Measurements from ENCODE around the gene EGLN2. TPM values are rescaled to one million over a fixed set of nuclear protein-coding genes. Genes with fewer than 3 reads are reported as not detected.

Gene EGLN2
- total RNA-seq, 1 experiment from 2014 or later = 131 TPM

- no peak overlapping the region for H3K18ac ChIP-seq (ENCODE audit: insufficient read length, low read depth, low read length)
- no peak for DNase-seq
- H3K4me2 ChIP-seq (ENCODE audit: insufficient read depth, insufficient read length, low read length) = no peak overlapping the region
- H3K27me3 Mint-ChIP-seq (ENCODE audit: low read depth) = no peaks in the 10 kb centered on the region
- H3K79me2 ChIP-seq (ENCODE audit: insufficient read depth, low read length) = peaks cover 25% of the 10 kb centered on the region; the same call in 1 of the 2 replicates
- H4K91ac ChIP-seq (ENCODE audit: insufficient read length, low read depth, low read length) = no peak overlapping the region
- H2BK15ac ChIP-seq (ENCODE audit: low read depth, low read length) = no peak overlapping the region
- no peak overlapping the region for H3T11ph ChIP-seq (ENCODE audit: low read length)
- H3K4me3 Mint-ChIP-seq = no peak overlapping the region
- no peak overlapping the region for H3K27ac ChIP-seq (ENCODE audit: insufficient read length, low read depth, low read length)
- peaks cover 69 to 93% (median 86%) of the 10 kb centered on the region in 3 experiments for H3K36me3 Mint-ChIP-seq (ENCODE audit: insufficient read depth in 1 of 3, low read depth in 3 of 3)
- no peak overlapping the region for H3K23ac ChIP-seq (ENCODE audit: insufficient read length, low read depth, low read length)
- no peak overlapping the region for H2BK12ac ChIP-seq (ENCODE audit: insufficient read length, low read depth, low read length)
- H3K9me3 ChIP-seq (ENCODE audit: control insufficient read depth, low read depth, low read length) = no peaks in the 10 kb centered on the region
- H4K5ac ChIP-seq (ENCODE audit: insufficient read length, low read depth, low read length) = no peak overlapping the region
- no peak overlapping the region for H2BK20ac ChIP-seq (ENCODE audit: low read depth, low read length, poor library complexity, severe bottlenecking)
- peaks cover 3% of the 10 kb centered on the region for H4K20me1 ChIP-seq (ENCODE audit: control insufficient read depth, insufficient read depth, insufficient read length)
- WGBS (ENCODE audit: extremely low coverage, insufficient read length, low lambda C conversion rate) = no CpG with 5 or more reads among the region's 3 CpGs
- H2AK5ac ChIP-seq (ENCODE audit: insufficient read length, low read length) = no peak overlapping the region
- H3K4me1 ChIP-seq (ENCODE audit: insufficient read depth, low read length) = no peaks in the 10 kb centered on the region
- H2AFZ ChIP-seq (ENCODE audit: low read length) = no peak overlapping the region
- no peak overlapping the region for H3K4ac ChIP-seq (ENCODE audit: low read depth, low read length)
- H3K14ac ChIP-seq (ENCODE audit: insufficient read depth, low read length) = no peak overlapping the region
- peaks cover 14 to 15% of the 10 kb centered on the region in 2 experiments for H3K4me1 Mint-ChIP-seq
- H3K23me2 ChIP-seq (ENCODE audit: insufficient read length, low read depth, low read length, poor library complexity, severe bottlenecking) = no peaks in the 10 kb centered on the region
- H3K56ac ChIP-seq (ENCODE audit: insufficient read length, low read depth, low read length) = no peak overlapping the region
- H4K8ac ChIP-seq (replicated peaks; ENCODE audit: insufficient read length, low read depth, low read length) = no peak overlapping the region
- peaks cover 17% of the 10 kb centered on the region for H3K79me1 ChIP-seq (ENCODE audit: insufficient read depth, low read depth, low read length, poor library complexity, severe bottlenecking)
- no peaks in the 10 kb centered on the region for H3K9me3 Mint-ChIP-seq
- TF ChIP-seq CTCF (conservative IDR thresholded peaks at IDR 0.05) = no peak
- no peaks in the 10 kb centered on the region; the same call in 1 of the 2 replicates for H3K27me3 ChIP-seq (ENCODE audit: insufficient read depth, low read length)
- no peak overlapping the region for H3K9ac ChIP-seq (ENCODE audit: extremely low read depth, insufficient read length, low read length)
- no peak overlapping the region for H2BK120ac ChIP-seq (ENCODE audit: low read depth, low read length, poor library complexity, severe bottlenecking)
- peak overlapping the region in 2 of 3 experiments; percentile 24 to 42; a peak in 2 of 7 replicates for H3K27ac Mint-ChIP-seq
- H2BK5ac ChIP-seq (ENCODE audit: insufficient read length, low read length) = no peak overlapping the region
Measured at GRCh38 chr19:40758491-40758890, 40.5 kb upstream of the EGLN2 start.
